Neural crest cell (in vitro differentiated cells): Measurements from ENCODE around the gene HSF2BP. TPM values are rescaled to one million over a fixed set of nuclear protein-coding genes. Genes with fewer than 3 reads are reported as not detected.

ENCODE experiments used
- DNase-seq: peaks from one replicate; pipeline ENCODE4 v3.0.0; 2021; ENCODE audit warnings: low read depth, mixed read lengths, low spot score
- H3K27ac Mint-ChIP-seq: one replicate; pipeline ENCODE4 v1.8.0; 2021; ENCODE audit warnings: mild to moderate bottlenecking, mixed read lengths; ENCODE audit not compliant: unreplicated experiment
- H3K27me3 Mint-ChIP-seq: 2 replicates; pipeline ENCODE4 v1.8.0; 2021; ENCODE audit warnings: low read depth, mild to moderate bottlenecking, mixed read lengths
- H3K36me3 Mint-ChIP-seq: 2 replicates; pipeline ENCODE4 v1.8.0; 2021; ENCODE audit warnings: low read depth, mild to moderate bottlenecking, mixed read lengths
- H3K4me1 Mint-ChIP-seq: 2 replicates; pipeline ENCODE4 v1.8.0; 2021; ENCODE audit warnings: mixed read lengths
- H3K4me3 Mint-ChIP-seq: one replicate; pipeline ENCODE4 v1.8.0; 2021; ENCODE audit warnings: mild to moderate bottlenecking, mixed read lengths
- H3K9me3 Mint-ChIP-seq: 2 replicates; pipeline ENCODE4 v1.8.0; 2021; ENCODE audit warnings: mixed read lengths
- CTCF ChIP-seq: fragments of 200-600 bp; sonication (generic); conservative IDR thresholded peaks from 2 replicates; pipeline ENCODE4 v1.5.0; 2021; ENCODE audit warnings: antibody characterized with exemption, mild to moderate bottlenecking
- total RNA-seq: library from RNA; stranded (reverse); gene quantifications from 2 replicates; pipeline ENCODE4 v1.2.1, GENCODE V29; 2021

Gene HSF2BP
- total RNA-seq, 1 donor from 2014 or later: 2.3 TPM

GRCh38 chr21:43631411-43632107 lies 27.7 kb downstream of the HSF2BP start:
- Mint-ChIP-seq H3K27ac (no peak overlapping the region), H3K36me3 (peaks cover 18% of the 10 kb centered on the region), H3K4me3 (no peak overlapping the region), H3K4me1 (no peaks in the 10 kb centered on the region), H3K9me3 (peaks cover 7% of the 10 kb centered on the region), H3K27me3 (no peaks in the 10 kb centered on the region)
- TF ChIP-seq CTCF: no peak
- DNase-seq: no peak

GRCh38 chr21:43627527-43627926 lies 31.8 kb downstream of the HSF2BP start:
- Mint-ChIP-seq H3K27me3 (no peaks in the 10 kb centered on the region), H3K4me3 (no peak overlapping the region), H3K36me3 (peaks cover 18% of the 10 kb centered on the region), H3K4me1 (no peaks in the 10 kb centered on the region), H3K9me3 (peaks cover 7% of the 10 kb centered on the region), H3K27ac (no peak overlapping the region)
- TF ChIP-seq CTCF: no peak
- DNase-seq: no peak

DNA sequence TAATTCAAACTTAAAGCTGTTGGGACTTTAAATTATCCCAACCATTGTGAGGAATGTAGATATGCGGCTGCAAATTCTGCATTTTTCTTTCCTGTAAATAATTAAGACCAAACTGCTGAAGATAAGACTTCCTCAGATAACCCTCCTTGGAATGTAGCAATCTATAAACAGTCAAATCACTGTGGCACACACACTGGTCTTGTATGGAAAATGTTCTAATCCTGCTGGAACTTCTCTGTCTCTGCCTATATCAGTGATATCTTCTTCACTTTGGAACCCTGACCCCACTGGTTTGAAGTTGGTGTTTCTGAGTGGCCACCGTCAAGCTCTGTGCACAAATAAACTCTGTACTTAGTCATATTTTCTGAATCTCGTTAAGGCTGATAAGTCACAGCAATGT lies 32.9 kb downstream of the HSF2BP start:
- no peak for TF ChIP-seq CTCF
- DNase-seq: no peak
- Mint-ChIP-seq H3K9me3 (peaks cover 7% of the 10 kb centered on the region), H3K4me3 (no peak overlapping the region), H3K4me1 (no peaks in the 10 kb centered on the region), H3K27me3 (no peaks in the 10 kb centered on the region), H3K27ac (no peak overlapping the region), H3K36me3 (peaks cover 17% of the 10 kb centered on the region)

DNA sequence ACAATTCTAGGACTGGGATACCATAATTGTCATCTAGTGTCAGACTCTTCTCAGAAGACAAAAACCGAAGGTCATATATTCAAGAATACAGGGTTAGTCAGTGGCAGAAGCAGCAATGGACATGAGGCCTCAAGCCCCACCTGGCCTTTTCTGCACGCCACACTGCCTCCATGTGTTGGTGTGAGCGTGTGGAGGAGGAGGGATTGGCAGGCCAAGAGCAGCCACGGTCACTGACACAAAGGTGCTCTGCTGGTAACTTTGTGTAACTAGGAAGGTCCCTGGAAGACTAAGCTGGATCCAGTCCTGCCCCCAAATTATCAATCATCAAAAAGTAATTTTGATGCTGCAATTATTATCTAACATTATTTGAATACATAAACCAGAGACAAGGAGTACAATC lies 34.9 kb downstream of the HSF2BP start:
- peaks cover 10% of the 10 kb centered on the region for H3K9me3 Mint-ChIP-seq
- DNase-seq: no peak
- H3K27me3 Mint-ChIP-seq: no peaks in the 10 kb centered on the region
- H3K27ac Mint-ChIP-seq: no peak overlapping the region
- no peaks in the 10 kb centered on the region for H3K4me1 Mint-ChIP-seq
- TF ChIP-seq CTCF: no peak
- H3K36me3 Mint-ChIP-seq: peaks cover 11% of the 10 kb centered on the region
- H3K4me3 Mint-ChIP-seq: no peak overlapping the region

- Mint-ChIP-seq H3K36me3 (peaks cover 12% of the 10 kb centered on the region), H3K4me1 (no peaks in the 10 kb centered on the region), H3K4me3 (no peak overlapping the region), H3K27ac (no peak overlapping the region), H3K9me3 (peaks cover 10% of the 10 kb centered on the region), H3K27me3 (no peaks in the 10 kb centered on the region)
- TF ChIP-seq CTCF: no peak
- DNase-seq: no peak
These were observed 35.7 kb downstream of the HSF2BP start for GRCh38 chr21:43623588-43623987.
